ENCODE data around the gene SRR.
"Not testable (repeated sequence)": the region's sequence is repeated elsewhere in the genome, so short reads cannot be mapped to it uniquely, and the experiment has no call there.

SRR gene

DNA sequence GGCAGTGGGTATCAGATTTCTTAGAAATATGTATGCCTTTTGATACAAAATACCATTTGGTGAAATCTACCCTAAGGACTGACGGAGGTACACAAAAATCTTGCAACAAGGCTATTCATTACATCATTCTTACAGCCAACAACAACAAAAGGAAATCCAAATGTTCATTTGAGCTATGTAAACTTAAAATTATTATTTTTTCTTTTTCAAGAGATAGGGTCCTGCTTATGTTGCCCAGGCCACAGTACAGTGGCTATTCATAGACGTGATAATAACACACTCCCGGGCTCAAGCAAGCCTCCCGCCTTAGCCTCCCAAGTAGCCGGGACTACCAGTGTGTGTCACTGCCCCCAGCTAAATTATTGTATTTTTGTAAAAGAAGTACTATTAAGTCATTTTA lies 9.0 kb downstream of the SRR start:
- H3K4me3 ChIP-seq (ENCODE audit: low read length) = no peak overlapping the region
- TF ChIP-seq, protein P1, sequence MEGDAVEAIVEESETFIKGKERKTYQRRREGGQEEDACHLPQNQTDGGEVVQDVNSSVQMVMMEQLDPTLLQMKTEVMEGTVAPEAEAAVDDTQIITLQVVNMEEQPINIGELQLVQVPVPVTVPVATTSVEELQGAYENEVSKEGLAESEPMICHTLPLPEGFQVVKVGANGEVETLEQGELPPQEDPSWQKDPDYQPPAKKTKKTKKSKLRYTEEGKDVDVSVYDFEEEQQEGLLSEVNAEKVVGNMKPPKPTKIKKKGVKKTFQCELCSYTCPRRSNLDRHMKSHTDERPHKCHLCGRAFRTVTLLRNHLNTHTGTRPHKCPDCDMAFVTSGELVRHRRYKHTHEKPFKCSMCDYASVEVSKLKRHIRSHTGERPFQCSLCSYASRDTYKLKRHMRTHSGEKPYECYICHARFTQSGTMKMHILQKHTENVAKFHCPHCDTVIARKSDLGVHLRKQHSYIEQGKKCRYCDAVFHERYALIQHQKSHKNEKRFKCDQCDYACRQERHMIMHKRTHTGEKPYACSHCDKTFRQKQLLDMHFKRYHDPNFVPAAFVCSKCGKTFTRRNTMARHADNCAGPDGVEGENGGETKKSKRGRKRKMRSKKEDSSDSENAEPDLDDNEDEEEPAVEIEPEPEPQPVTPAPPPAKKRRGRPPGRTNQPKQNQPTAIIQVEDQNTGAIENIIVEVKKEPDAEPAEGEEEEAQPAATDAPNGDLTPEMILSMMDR (IDR thresholded peaks at IDR 0.05; ENCODE audit: insufficient read depth, low read depth, low read length, missing control alignments) = no peak
- no peak for DNase-seq (ENCODE audit: low read depth)

DNA sequence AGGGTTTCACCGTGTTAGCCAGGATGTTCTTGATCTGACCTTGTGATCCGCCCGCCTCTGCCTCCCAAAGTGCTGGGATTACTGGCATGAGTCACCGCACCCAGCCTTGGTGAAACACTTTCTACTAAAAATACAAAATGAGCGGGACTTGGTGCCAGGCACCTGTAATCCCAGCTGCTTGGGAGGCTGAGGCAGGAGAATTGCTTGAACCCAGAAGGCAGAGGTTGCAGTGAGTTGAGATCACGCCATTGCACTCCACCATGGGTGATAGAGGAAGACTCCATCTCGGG lies 13.1 kb downstream of the SRR start:
- not testable (repeated sequence) for DNase-seq (ENCODE audit: low read depth)

DNA sequence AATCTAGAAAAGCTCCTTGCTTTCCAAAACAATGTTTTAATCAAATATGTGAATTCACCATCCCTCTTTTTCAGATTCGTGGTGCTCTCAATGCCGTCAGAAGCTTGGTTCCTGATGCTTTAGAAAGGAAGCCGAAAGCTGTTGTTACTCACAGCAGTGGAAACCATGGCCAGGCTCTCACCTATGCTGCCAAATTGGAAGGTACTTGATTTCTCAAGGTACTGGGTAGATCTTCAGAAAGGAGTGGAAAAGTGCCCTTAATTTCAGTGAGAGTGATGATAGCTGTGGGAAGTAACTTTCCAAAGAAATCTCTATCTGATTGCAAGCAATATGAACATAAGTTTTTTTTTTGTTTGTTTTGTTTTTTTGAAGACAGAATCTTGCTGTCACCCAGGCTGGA lies 14.0 kb downstream of the SRR start:
- TF ChIP-seq, protein P1 (IDR thresholded peaks at IDR 0.05; ENCODE audit: insufficient read depth, low read depth, low read length, missing control alignments) = no peak
- no peak overlapping the region for H3K4me3 ChIP-seq (ENCODE audit: low read length)
- DNase-seq (ENCODE audit: low read depth) = no peak

More for the DNA sequence above, 13.1 kb downstream of the SRR start:
- H3K4me3 ChIP-seq (ENCODE audit: low read length) = not testable (repeated sequence)

DNA sequence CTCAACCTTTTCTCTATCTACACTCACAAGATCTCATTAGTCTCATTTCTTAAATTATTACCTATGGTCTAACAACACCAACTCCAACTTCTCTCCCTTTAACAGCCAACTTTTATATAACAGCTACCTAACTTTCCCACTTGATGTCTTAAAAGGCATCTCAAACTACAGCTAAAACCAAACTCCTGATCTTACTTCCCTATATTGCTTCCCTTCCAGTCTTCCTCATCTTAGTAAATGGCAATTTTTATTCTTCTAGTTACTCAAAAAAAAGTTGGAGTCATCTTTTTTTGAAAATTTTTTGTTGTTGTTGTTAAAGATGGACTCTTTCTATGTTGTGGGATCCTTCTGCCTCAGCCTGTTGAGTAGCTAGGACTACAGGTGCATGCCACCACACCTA lies 15.3 kb downstream of the SRR start:
- H3K4me3 ChIP-seq (ENCODE audit: low read length) = no peak overlapping the region
- TF ChIP-seq, protein P1 (IDR thresholded peaks at IDR 0.05; ENCODE audit: insufficient read depth, low read depth, low read length, missing control alignments) = no peak
- no peak for DNase-seq (ENCODE audit: low read depth)

DNA sequence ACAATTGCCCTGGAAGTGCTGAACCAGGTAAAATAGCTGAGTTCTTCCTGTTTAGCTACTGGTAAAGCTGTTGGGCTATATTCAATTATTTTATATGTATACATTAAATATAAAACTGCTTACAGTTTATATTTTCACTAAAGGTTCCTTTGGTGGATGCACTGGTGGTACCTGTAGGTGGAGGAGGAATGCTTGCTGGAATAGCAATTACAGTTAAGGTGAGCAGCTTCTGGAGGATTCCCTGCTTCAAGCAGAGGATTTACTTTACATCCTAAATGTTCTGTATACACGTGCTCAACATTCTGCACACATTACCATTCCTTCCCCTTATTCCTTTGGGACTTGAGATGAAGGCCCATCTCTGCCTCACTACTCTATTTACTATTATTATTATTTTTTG lies 17.6 kb downstream of the SRR start:
- TF ChIP-seq, protein P1 (IDR thresholded peaks at IDR 0.05; ENCODE audit: insufficient read depth, low read depth, low read length, missing control alignments) = no peak
- H3K4me3 ChIP-seq (ENCODE audit: low read length) = no peak overlapping the region
- DNase-seq (ENCODE audit: low read depth) = no peak

DNA sequence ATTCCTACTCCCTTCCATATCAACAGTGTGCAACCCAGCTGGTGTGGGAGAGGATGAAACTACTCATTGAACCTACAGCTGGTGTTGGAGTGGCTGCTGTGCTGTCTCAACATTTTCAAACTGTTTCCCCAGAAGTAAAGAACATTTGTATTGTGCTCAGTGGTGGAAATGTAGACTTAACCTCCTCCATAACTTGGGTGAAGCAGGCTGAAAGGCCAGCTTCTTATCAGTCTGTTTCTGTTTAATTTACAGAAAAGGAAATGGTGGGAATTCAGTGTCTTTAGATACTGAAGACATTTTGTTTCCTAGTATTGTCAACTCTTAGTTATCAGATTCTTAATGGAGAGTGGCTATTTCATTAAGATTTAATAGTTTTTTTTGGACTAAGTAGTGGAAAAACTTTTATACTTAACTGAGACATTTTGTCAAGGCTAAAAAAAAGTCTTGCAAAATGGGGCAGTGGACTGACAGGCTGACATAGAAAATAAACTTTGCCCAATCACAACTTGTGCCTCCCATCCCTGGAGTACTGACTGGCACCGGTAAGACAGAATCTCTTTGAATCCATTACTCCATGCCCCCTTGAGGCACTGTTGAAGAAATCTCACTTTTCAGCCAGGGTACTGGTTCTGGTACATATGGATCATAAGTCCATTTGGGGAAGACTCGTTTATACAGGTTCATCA lies 20.0 kb downstream of the SRR start:
- TF ChIP-seq, protein P1 (IDR thresholded peaks at IDR 0.05; ENCODE audit: insufficient read depth, low read depth, low read length, missing control alignments) = no peak
- H3K4me3 ChIP-seq (ENCODE audit: low read length) = no peak overlapping the region
- DNase-seq (ENCODE audit: low read depth) = no peak

DNA sequence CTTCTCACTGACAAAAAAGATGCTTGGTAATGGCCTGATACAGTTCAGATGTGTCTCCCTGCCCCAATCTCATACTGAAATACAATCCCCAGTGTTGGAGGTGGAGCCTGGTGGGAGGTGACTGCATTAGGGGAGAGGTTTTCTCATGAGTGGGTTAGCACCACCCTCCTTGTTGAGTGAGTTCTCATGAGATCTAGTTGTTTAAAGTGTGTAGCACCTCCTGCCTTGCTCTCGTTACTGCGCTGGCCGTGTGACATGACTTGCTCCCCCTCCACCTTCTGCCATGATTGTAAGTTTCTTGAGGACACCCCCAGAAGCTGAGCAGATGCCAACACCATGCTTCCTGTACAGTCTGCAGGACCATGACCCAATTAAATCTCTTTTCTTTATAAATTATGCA lies 27.6 kb downstream of the SRR start:
- TF ChIP-seq, protein P1 (IDR thresholded peaks at IDR 0.05; ENCODE audit: insufficient read depth, low read depth, low read length, missing control alignments) = no peak
- H3K4me3 ChIP-seq (ENCODE audit: low read length) = no peak overlapping the region
- no peak for DNase-seq (ENCODE audit: low read depth)
